Breast epithelium (tissue), 3 donors: ENCODE measurements around the gene CEACAM6.

Experiments
- POLR2AphosphoS5 ChIP-seq, 3 donors: sonication (generic); formaldehyde crosslinking; IDR thresholded peaks; one replicate each; pipeline ENCODE4 v1.6.1; 2017; ENCODE audit warnings: antibody characterized with exemption in 3 of 3
- TF ChIP-seq, protein P1 (sequence below), 3 donors: fragments of 450-650 bp; IDR thresholded peaks; one replicate each; pipeline ENCODE4 v1.5.1; 2016 to 2017; ENCODE audit warnings: antibody characterized with exemption in 3 of 3, mild to moderate bottlenecking in 3 of 3, moderate library complexity in 3 of 3

DNA sequence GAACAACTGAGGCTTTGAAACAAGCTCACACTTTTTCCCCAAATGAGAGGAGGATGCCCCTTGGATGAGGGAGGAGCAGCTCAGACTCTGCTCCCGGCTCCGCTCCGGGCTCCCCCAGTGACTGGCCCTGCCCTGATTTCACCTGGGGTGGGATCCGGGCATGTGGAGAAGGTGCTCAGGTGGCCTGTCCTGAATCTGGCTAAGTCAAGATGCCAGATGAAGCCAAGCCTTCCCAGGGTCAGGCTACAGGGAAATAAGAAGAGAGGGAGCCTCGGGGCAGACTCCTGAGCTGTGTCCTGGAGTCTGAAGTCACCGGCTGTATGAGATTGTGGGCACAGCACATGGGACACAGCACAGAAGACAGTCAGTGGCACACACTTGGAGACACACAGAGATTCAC is 36.6 kb upstream of the CEACAM6 start:
- TF ChIP-seq, protein P1, sequence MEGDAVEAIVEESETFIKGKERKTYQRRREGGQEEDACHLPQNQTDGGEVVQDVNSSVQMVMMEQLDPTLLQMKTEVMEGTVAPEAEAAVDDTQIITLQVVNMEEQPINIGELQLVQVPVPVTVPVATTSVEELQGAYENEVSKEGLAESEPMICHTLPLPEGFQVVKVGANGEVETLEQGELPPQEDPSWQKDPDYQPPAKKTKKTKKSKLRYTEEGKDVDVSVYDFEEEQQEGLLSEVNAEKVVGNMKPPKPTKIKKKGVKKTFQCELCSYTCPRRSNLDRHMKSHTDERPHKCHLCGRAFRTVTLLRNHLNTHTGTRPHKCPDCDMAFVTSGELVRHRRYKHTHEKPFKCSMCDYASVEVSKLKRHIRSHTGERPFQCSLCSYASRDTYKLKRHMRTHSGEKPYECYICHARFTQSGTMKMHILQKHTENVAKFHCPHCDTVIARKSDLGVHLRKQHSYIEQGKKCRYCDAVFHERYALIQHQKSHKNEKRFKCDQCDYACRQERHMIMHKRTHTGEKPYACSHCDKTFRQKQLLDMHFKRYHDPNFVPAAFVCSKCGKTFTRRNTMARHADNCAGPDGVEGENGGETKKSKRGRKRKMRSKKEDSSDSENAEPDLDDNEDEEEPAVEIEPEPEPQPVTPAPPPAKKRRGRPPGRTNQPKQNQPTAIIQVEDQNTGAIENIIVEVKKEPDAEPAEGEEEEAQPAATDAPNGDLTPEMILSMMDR (IDR thresholded peaks at IDR 0.05), result no peak
- TF ChIP-seq POLR2AphosphoS5 (IDR thresholded peaks at IDR 0.05), result no peak
